DMS 273 (cell line): Measurements from ENCODE around the gene FLT1.

ENCODE experiments used
- DNase-seq: peaks from one replicate; lab custom pipeline; 2025; ENCODE audit not compliant: unreplicated experiment; lab: John Stamatoyannopoulos, UW

Gene FLT1

DNA sequence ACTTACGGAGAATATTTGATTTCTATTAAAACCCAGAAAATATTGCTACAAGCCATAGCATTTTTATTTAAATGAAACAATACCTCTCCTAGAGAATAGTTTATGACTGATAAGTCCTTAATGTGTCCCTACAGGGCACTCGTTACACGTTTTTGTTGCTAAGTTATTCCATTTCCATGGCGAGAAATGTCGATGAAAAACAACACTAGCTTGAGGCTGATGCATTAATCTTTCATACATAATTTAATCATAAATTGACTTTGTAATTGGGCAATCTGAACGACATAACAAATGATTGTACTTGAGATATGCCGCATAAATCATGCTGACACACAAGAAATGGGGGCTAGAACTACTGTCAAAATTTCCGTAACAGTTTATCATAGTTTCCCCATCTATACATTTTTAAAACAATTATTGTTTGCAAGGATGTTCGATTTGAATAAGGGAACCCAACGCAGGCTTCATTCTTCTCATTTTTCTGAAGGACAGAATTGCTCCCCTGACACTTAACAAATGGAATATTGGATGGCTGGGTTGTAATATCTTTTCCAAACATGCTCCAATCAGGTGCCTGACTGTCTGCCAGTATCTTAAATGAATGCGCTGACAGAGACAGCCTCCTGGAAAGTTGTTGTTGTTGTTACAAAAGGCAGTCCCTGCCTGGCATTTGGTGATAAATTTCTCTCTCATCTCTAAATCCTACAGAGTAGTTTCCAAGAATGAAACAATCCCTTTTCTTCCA lies 61.9 kb downstream of the FLT1 start:
- no peak for DNase-seq

- DNase-seq = no peak
These were observed 65.1 kb downstream of the FLT1 start for GRCh38 chr13:28429685-28430290.

- DNase-seq = no peak
These were observed 65.8 kb downstream of the FLT1 start for GRCh38 chr13:28429096-28429495.

GRCh38 chr13:28426381-28426780 lies 68.5 kb downstream of the FLT1 start:
- DNase-seq = no peak

DNA sequence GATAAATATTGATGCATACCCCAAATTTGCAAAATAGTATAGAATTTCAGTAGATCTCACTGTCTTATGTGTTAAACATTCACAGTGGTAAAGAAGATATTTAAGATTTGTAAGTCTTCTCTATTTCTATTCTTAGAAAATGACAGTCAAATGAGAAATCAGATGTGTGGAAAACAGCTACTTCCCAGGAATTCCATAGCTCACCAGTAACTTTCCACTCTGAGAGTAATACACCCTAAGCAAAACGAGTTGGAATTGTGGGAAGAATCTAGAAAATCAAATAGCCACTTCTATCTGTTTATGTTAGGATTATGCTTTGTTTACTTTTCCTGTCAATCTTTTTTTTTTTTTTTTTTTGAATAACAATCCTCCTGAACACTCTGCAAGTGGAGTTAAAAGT lies 69.1 kb downstream of the FLT1 start:
- no peak for DNase-seq

GRCh38 chr13:28424541-28424940 lies 70.4 kb downstream of the FLT1 start:
- DNase-seq = no peak

DNA sequence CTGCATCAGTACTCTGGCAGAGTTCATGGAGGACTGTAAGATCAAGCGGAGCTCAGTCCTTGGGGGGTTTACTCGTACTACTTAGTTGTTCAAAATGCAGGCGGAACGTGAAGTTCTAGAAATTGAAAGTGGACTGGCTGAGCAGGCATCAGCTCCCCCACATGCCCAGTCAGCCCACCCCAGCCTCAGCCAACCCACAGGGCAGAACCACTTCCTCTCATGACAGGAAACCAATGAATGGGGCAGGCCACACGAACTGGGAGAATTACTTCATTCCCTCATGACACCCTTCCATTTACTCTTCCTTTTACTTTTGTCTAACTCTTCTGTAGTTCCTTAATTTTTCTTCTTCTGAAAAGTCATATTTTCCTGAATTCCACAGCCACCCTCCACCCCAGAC lies 71.9 kb downstream of the FLT1 start:
- DNase-seq = no peak

DNA sequence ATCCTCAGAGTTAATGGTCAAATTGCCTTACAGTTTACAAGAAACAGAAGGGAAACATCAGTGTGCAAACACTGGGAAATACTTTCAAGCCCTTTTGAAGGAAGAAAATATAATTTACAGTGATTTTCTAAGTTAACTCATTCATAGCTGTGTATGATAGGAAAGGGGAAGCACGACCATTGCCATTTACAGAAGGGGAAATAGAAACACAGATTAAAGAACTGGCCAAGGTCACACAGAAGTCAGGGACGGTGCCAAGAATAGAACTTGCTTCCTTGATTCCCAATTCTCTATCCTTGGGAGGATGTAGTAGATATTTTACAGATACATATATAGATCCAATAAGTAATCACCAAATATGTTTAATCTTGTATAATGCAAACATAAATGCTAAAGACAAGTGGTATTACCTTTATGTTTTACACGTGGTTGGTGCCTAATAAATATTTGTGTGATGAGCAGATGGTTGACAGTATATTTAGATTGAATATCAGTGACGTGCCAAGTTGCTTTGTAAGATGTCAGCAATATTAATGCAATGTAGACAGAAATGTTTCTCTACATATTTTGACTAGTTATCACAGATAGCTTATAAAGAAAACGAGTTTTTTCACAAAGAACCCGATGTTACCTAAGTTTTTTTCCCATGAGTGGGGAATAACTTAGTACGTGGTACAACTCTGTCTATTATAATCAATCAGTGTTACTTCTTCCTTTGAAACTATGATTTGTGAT lies 73.1 kb downstream of the FLT1 start:
- no peak for DNase-seq

GRCh38 chr13:28420704-28421103 lies 74.2 kb downstream of the FLT1 start:
- DNase-seq = no peak

- DNase-seq = no peak
These were observed 78.9 kb downstream of the FLT1 start for GRCh38 chr13:28415994-28416421.

DNA sequence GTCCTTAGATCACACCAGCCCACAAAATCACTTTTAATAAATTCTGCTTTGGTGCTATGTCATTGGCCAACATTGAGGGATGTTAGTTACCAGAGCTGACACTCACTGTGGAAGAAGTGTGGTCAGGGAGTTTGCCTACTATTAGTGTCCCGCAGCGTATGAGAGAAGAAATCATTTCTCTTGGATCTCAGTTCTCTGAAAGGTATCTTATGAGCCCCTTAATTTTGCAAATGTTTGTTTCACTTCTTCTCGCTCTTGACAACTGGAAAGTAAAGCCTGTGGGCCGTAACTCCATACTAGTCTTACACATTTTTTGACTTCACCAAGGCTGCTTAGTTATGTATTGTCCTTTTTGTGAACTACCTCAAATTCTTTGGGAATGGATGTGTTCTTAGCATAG lies 80.9 kb downstream of the FLT1 start:
- no peak for DNase-seq

DNA sequence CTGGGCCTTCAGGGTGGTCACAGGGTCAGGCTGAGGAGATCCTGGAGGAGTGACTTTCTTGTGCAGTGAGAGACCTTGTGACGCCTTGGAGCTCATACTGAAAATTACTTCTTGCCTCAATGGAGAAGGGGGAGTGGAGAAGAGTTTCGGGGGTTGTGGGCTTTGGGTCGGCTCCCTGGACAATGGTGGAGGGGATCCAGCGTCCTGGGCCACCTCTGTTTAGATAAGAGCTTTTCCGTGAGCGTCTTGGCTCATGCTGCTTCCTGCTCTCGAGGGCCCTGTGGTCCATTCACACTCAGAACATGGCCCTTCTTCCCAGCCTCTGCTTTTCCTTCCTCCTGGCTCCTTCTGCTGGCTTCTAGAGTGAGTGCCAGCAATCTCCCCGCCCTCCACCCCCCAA lies 81.9 kb downstream of the FLT1 start:
- no peak for DNase-seq

DNA sequence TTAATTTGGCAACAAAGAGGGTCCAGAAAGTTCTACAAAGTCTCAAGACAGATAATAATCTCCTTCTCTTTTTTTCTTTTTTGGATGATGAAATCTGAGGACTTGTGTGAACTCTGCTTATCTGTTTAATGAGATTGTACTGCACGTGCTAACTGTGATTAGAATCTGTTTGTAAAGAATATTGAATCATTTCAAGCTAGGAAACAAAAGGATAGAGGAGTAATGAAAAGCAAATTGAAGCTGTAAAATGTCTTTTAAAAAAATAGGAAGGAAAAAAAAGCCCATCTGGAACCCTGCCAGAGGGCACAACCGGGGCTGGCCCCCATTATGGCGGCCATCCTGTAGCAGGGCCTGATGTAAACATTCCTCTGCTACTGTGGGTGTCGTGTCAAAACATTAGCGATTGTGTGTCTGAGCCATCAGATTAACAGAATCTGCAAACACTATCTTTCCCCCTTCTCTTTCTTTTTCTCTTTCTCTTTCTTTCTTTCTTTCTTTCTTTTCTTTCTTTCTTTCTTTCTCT lies 83.0 kb downstream of the FLT1 start:
- DNase-seq = no peak

GRCh38 chr13:28410096-28410495 lies 84.8 kb downstream of the FLT1 start:
- DNase-seq = no peak

- no peak for DNase-seq
These were observed 85.3 kb downstream of the FLT1 start for GRCh38 chr13:28409648-28410047.

- DNase-seq = peak; percentile 3
These were observed 86.1 kb downstream of the FLT1 start for GRCh38 chr13:28408863-28409262.

DNA sequence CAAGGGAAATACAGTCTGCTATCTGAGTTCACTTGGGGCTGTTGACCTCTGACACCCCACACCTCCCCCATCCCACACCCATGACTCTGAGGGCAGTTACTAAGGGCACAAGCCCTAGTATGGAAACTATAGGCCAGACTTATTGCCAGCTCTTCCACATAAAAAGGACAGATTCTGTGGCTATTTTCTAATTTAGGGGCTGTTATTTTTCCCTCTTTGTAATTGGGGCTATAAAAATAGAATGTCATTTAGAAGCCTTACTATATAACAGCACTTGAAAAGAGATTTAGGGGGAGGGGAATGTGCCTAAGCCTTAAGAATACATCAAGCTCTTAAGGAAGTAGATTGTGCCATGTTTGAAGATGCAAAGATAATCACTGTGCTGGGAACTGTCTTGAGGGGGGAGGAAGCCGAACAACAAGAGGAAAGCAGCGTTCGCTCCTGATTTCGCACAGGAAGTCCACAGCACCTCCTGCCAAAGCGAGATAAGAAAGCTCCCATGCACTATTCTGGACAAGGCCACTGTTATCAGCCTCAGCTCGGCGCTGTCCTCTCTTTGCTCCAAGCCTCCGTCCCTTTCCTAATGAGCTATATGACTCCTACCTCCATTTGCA lies 86.6 kb downstream of the FLT1 start:
- no peak for DNase-seq

- DNase-seq = no peak
These were observed 88.1 kb downstream of the FLT1 start for GRCh38 chr13:28406733-28407266.

- DNase-seq = no peak
These were observed 92.9 kb downstream of the FLT1 start for GRCh38 chr13:28402057-28402381.

- no peak for DNase-seq
These were observed 93.4 kb downstream of the FLT1 start for GRCh38 chr13:28401303-28402056.

DNA sequence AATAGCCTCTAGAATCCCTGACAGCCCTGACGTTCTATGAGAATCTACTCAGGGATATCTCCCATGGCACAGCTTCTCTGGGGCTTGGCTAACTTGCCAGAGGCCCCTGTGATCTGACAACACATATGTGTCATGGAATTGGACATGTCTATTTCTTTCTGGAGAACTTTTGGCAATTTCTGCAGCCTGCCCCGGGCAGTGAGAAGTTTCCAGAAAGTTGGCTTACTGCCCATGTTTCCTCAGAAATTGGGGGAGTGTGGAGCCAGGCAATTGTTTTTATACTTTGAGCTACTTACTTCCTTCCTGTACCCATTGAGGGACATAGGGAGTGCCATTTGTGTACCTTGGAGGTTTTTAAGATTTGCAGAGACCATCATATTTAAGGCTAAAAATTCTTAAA lies 98.9 kb downstream of the FLT1 start:
- DNase-seq = no peak
